ENCODE measurements around the gene PCID2. TPM values are rescaled to one million over a fixed set of nuclear protein-coding genes. Genes with fewer than 3 reads are reported as not detected.

PCID2 gene
- total RNA-seq, 2 experiments from 2014 or later: 75.8 to 79.0 TPM

DNA sequence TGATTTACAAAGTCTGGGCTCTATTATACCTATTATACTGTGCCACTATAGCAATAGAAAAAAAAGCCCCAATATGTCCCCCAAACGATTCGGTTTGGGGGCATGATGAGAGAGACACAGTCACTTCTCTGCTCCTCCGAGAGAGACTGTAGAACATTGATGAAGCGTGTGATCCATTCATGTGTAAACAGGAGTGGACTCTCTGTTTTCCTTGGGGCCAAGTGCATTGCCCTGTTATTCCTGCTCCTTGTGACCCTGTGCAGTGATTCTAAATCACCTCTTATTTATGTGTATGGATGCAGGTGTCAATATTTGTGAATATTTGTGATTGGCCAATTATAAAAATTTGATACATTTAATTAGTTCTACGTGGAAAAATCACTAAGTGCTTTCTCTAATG, 68.9 kb downstream of the PCID2 start:
- intact Hi-C loops (cut with micrococcal nuclease): no loop called here
- no peak overlapping the region for H3K4me3 Mint-ChIP-seq
- no peaks in the 10 kb centered on the region for H3K4me1 Mint-ChIP-seq (ENCODE audit: low read depth)
- H3K27me3 Mint-ChIP-seq: no peaks in the 10 kb centered on the region
- no peak overlapping the region for H3K27ac Mint-ChIP-seq
- no peaks in the 10 kb centered on the region for H3K36me3 Mint-ChIP-seq (ENCODE audit: low read depth)
- no peak for DNase-seq
- POLR2A ChIA-PET: no interaction called here
- ATAC-seq: no peak
- TF ChIP-seq, protein P1, sequence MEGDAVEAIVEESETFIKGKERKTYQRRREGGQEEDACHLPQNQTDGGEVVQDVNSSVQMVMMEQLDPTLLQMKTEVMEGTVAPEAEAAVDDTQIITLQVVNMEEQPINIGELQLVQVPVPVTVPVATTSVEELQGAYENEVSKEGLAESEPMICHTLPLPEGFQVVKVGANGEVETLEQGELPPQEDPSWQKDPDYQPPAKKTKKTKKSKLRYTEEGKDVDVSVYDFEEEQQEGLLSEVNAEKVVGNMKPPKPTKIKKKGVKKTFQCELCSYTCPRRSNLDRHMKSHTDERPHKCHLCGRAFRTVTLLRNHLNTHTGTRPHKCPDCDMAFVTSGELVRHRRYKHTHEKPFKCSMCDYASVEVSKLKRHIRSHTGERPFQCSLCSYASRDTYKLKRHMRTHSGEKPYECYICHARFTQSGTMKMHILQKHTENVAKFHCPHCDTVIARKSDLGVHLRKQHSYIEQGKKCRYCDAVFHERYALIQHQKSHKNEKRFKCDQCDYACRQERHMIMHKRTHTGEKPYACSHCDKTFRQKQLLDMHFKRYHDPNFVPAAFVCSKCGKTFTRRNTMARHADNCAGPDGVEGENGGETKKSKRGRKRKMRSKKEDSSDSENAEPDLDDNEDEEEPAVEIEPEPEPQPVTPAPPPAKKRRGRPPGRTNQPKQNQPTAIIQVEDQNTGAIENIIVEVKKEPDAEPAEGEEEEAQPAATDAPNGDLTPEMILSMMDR (IDR thresholded peaks at IDR 0.05): no peak
- no peaks in the 10 kb centered on the region for H3K9me3 Mint-ChIP-seq
- CTCF ChIA-PET: no interaction called here

DNA sequence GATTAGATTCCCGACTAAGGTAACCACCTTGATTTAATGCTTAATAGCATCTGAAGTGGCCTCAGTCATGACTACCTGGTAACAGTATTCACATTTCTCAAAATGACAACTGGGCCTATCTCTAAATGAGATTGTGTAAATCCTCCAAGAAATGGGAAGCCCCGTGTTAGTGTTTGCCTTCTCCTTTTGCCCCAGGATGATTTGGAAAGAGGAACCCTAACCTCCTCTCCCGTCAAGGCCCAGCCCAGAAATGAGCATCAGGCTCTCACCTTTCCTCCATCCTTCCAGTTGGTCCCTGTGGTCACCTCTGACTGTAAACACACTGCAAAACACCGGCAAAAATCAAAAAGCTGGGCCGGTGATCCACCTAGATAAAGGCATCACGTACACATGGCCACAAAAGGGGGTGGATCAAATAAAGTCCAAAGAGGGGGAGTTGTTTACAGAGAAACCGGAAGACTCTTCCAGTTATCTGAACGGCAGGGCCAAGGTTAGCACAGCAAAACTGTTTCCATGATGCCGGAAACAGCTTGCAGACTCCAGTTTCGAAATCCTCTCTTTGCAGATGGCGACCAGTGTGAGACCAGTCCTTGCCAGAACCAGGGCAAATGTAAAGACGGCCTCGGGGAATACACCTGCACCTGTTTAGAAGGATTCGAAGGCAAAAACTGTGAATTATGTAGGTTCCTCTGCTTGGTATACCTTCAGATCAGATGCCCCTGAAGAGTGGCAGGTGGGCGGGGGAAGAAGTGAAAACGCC, 69.5 kb downstream of the PCID2 start:
- Mint-ChIP-seq H3K4me1 (ENCODE audit: low read depth) (no peaks in the 10 kb centered on the region), H3K9me3 (no peaks in the 10 kb centered on the region), H3K27me3 (no peaks in the 10 kb centered on the region), H3K4me3 (no peak overlapping the region), H3K36me3 (ENCODE audit: low read depth) (no peaks in the 10 kb centered on the region), H3K27ac (no peak overlapping the region)
- DNase-seq: no peak
- intact Hi-C loops (cut with micrococcal nuclease): no loop called here
- POLR2A ChIA-PET: no interaction called here
- CTCF ChIA-PET: no interaction called here
- no peak for ATAC-seq
- TF ChIP-seq, protein P1 (IDR thresholded peaks at IDR 0.05): no peak

DNA sequence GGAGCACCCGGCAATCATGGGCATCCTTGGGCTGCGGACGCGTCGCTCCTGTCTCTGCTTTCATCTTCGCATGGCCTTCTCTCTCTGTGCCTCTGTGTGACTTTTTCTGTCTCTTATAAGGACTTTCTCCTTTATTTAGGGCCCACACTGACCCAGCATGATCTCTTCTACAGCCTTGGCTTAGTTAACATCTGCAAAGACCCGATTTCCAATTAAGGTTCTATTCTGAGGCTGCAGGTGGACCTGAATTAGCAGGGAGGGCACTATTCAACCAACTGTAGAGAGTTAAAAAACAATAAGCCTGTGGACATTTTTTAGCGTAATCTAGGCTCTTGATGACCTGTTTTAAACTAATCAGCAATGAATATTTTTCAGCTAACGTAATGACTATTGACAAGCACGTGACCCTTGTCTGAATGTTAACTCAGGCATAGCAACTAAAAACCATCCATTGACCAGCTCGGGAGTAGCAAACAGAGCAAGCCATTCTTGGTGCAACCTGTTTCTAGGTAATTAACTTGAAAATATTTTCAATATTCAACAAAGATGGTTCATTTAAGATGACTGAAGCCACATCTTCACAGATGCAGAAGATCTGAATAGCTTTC, 70.7 kb downstream of the PCID2 start:
- DNase-seq (no peak), ATAC-seq (no peak)
- Mint-ChIP-seq H3K36me3 (ENCODE audit: low read depth) (no peaks in the 10 kb centered on the region), H3K4me3 (no peak overlapping the region), H3K4me1 (ENCODE audit: low read depth) (no peaks in the 10 kb centered on the region), H3K27me3 (no peaks in the 10 kb centered on the region), H3K27ac (no peak overlapping the region), H3K9me3 (no peaks in the 10 kb centered on the region)
- POLR2A ChIA-PET: no interaction called here
- CTCF ChIA-PET: no interaction called here
- TF ChIP-seq, protein P1 (IDR thresholded peaks at IDR 0.05): no peak
- intact Hi-C loops (cut with micrococcal nuclease): no loop called here

DNA sequence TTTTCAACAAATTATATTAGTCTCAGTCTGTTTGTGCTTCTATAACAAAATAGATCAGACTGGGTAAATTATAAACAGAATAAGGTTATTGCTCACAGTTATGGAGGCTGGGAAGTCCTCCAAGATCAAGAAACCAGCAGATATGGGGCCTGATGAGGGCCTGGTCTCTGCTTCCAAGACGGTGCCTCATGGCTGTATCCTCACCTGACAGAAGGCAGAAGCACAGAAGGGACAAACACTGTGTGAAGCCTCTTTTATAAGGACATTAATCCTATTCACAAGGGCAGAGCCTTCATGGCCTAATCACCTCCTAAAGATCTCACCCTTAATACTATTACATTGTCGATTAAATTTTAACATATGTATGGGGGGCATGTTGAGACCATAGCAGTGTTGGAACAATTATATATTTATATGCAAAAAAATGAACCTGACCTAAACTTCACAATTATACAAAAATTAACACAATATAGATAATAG, 73.1 kb downstream of the PCID2 start:
- H3K27me3 Mint-ChIP-seq: peaks cover 10% of the 10 kb centered on the region
- H3K36me3 Mint-ChIP-seq (ENCODE audit: low read depth): no peaks in the 10 kb centered on the region
- H3K4me1 Mint-ChIP-seq (ENCODE audit: low read depth): no peaks in the 10 kb centered on the region
- H3K4me3 Mint-ChIP-seq: no peak overlapping the region
- DNase-seq (no peak), ATAC-seq (no peak)
- ChIA-PET CTCF (no interaction called here), POLR2A (no interaction called here)
- no peak overlapping the region for H3K27ac Mint-ChIP-seq
- intact Hi-C loops (cut with micrococcal nuclease): no loop called here
- H3K9me3 Mint-ChIP-seq: no peaks in the 10 kb centered on the region
- TF ChIP-seq, protein P1 (IDR thresholded peaks at IDR 0.05): no peak
